CD4-positive, alpha-beta T cell (primary cell): ENCODE results near the gene NTN1. TPM values are rescaled to one million over a fixed set of nuclear protein-coding genes. Genes with fewer than 3 reads are reported as not detected.

Experiments
- ATAC-seq: fragments of 200-7000 bp; cut with Tn5 transposase; one replicate; pipeline ENCODE4 v1.10.0; 2022; ENCODE audit warnings: mild to moderate bottlenecking; ENCODE audit not compliant: poor library complexity
- CTCF ChIA-PET: fragments of 350-600 bp; sonication (Branson Sonifier 250); formaldehyde crosslinking; loops from one replicate; lab custom pipeline; 2021; ENCODE audit warnings: antibody characterized with exemption, inconsistent platforms; lab: Charles Lee
- POLR2A ChIA-PET: fragments of 350-600 bp; sonication (Branson Sonifier 250); formaldehyde crosslinking; loops from one replicate; lab custom pipeline; 2021; ENCODE audit warnings: antibody characterized with exemption, inconsistent platforms; lab: Charles Lee
- DNase-seq, 14 experiments: peaks; one replicate each; pipeline ENCODE4 v3.0.0-alpha.2; 2013 to 2020; ENCODE audit warnings: mixed read lengths in 2 of 14
- H3K27ac ChIP-seq, 2 donors: one replicate each; pipeline versions ENCODE4 v1.5.1 to v1.7.0; 2013; ENCODE audit warnings: low read length in 2 of 2, low read depth in 1 of 2, mild to moderate bottlenecking in 1 of 2
- H3K27me3 ChIP-seq, 2 experiments: 1 replicate in 1 of 2; 2 replicates in 1 of 2; pipeline versions ENCODE4 v1.6.1 to v1.7.0; 2013; ENCODE audit warnings: low read length in 2 of 2, control low read depth in 1 of 2, mild to moderate bottlenecking in 1 of 2, moderate library complexity in 1 of 2; ENCODE audit not compliant: insufficient read depth in 2 of 2, control insufficient read depth in 1 of 2
- H3K36me3 ChIP-seq: one replicate; pipeline ENCODE4 v1.6.1; 2013; ENCODE audit warnings: low read length, control low read depth; ENCODE audit not compliant: insufficient read depth
- H3K4me1 ChIP-seq: one replicate; pipeline ENCODE4 v1.6.1; 2013; ENCODE audit warnings: low read length, control low read depth; ENCODE audit not compliant: insufficient read depth
- H3K4me3 ChIP-seq: one replicate; pipeline ENCODE4 v1.5.1; 2013; ENCODE audit warnings: mild to moderate bottlenecking, low read length, moderate library complexity
- H3K9me3 ChIP-seq, 2 experiments: 1 replicate in 1 of 2; 2 replicates in 1 of 2; pipeline versions ENCODE4 v1.6.1 to v1.7.0; 2013; ENCODE audit warnings: low read length in 2 of 2, mild to moderate bottlenecking in 2 of 2, control low read depth in 1 of 2, moderate library complexity in 1 of 2; ENCODE audit not compliant: control insufficient read depth in 1 of 2, insufficient read depth in 1 of 2
- H3K27ac Mint-ChIP-seq: one replicate; pipeline ENCODE4 v1.8.0; 2020; ENCODE audit warnings: mixed read lengths
- H3K27me3 Mint-ChIP-seq: one replicate; pipeline ENCODE4 v1.8.0; 2021; ENCODE audit warnings: mixed read lengths
- H3K36me3 Mint-ChIP-seq: one replicate; pipeline ENCODE4 v1.8.0; 2021; ENCODE audit warnings: low read depth, mixed read lengths
- H3K4me1 Mint-ChIP-seq: one replicate; pipeline ENCODE4 v1.8.0; 2021; ENCODE audit warnings: low read depth, mixed read lengths
- H3K4me3 Mint-ChIP-seq: one replicate; pipeline ENCODE4 v1.8.0; 2020; ENCODE audit warnings: mild to moderate bottlenecking, mixed read lengths
- H3K9me3 Mint-ChIP-seq: one replicate; pipeline ENCODE4 v1.8.0; 2020; ENCODE audit warnings: mixed read lengths
- CTCF ChIP-seq: fragments of 200-600 bp; IDR thresholded peaks from one replicate; pipeline ENCODE4 v1.8.0; 2022; ENCODE audit warnings: antibody characterized with exemption, mild to moderate bottlenecking
- intact Hi-C, 2 experiments: fragments of 100-400 bp; cut with DNase I in 1 of 2; cut with micrococcal nuclease in 1 of 2; formaldehyde crosslinking; loops; one replicate each; pipeline versions ENCODE4 v1.15.1 to v1.9.0; 2023 to 2025; cut with DNase I, micrococcal nuclease
- total RNA-seq, 174 experiments: library from RNA in 2 of 174; stranded (reverse) in 2 of 174; gene quantifications; one replicate each; pipeline ENCODE4 v1.2.3 and lab custom pipeline; 2021 to 2026

Gene NTN1
- total RNA-seq, 2 experiments from 2014 or later: 0.08 to 0.14 TPM

GRCh38 chr17:9209347-9209746, 188.0 kb downstream of the NTN1 start:
- Histone ChIP-seq H3K36me3 (no peaks in the 10 kb centered on the region), H3K9me3 (peaks cover 0 to 8% of the 10 kb centered on the region in 2 experiments), H3K4me3 (no peak overlapping the region), H3K4me1 (no peaks in the 10 kb centered on the region), H3K27ac (no peak overlapping the region), H3K27me3 (peaks cover 0 to 2% of the 10 kb centered on the region in 2 experiments)
- DNase-seq (no peak), ATAC-seq (no peak)
- no peaks in the 10 kb centered on the region for H3K9me3 Mint-ChIP-seq
- no peak for TF ChIP-seq CTCF
- H3K27me3 Mint-ChIP-seq: no peaks in the 10 kb centered on the region
- POLR2A ChIA-PET: no interaction called here
- H3K27ac Mint-ChIP-seq: no peak overlapping the region
- CTCF ChIA-PET: no interaction called here
- intact Hi-C loops: no loop called here
- H3K4me3 Mint-ChIP-seq: no peak overlapping the region
- no peaks in the 10 kb centered on the region for H3K36me3 Mint-ChIP-seq
- peaks cover 7% of the 10 kb centered on the region for H3K4me1 Mint-ChIP-seq

- DNase-seq (no peak), ATAC-seq (no peak)
- no peaks in the 10 kb centered on the region for H3K27me3 Mint-ChIP-seq
- TF ChIP-seq CTCF: no peak
- no peaks in the 10 kb centered on the region for H3K4me1 ChIP-seq
- H3K9me3 Mint-ChIP-seq: no peaks in the 10 kb centered on the region
- H3K27ac Mint-ChIP-seq: no peak overlapping the region
- ChIA-PET CTCF (no interaction called here), POLR2A (no interaction called here)
- no peaks in the 10 kb centered on the region for H3K36me3 Mint-ChIP-seq
- H3K9me3 ChIP-seq: peaks cover under 1 to 11% of the 10 kb centered on the region in 2 experiments
- intact Hi-C loops: no loop called here
- no peak overlapping the region for H3K4me3 ChIP-seq
- H3K4me3 Mint-ChIP-seq: no peak overlapping the region
- H3K4me1 Mint-ChIP-seq: peaks cover 7% of the 10 kb centered on the region
- H3K36me3 ChIP-seq: no peaks in the 10 kb centered on the region
- H3K27ac ChIP-seq: no peak overlapping the region
- peaks cover 0 to 2% of the 10 kb centered on the region in 2 experiments for H3K27me3 ChIP-seq
These were observed 188.6 kb downstream of the NTN1 start for GRCh38 chr17:9209781-9210370.

GRCh38 chr17:9211133-9211765, 189.9 kb downstream of the NTN1 start:
- Histone ChIP-seq H3K27me3 (peaks cover 0 to 2% of the 10 kb centered on the region in 2 experiments), H3K9me3 (peaks cover 9 to 11% of the 10 kb centered on the region in 2 experiments), H3K27ac (no peak overlapping the region), H3K36me3 (no peaks in the 10 kb centered on the region), H3K4me3 (no peak overlapping the region), H3K4me1 (no peaks in the 10 kb centered on the region)
- Mint-ChIP-seq H3K36me3 (no peaks in the 10 kb centered on the region), H3K4me1 (peaks cover 7% of the 10 kb centered on the region), H3K27me3 (no peaks in the 10 kb centered on the region), H3K4me3 (no peak overlapping the region), H3K27ac (no peak overlapping the region), H3K9me3 (peaks cover 10% of the 10 kb centered on the region)
- ChIA-PET POLR2A (no interaction called here), CTCF (no interaction called here)
- DNase-seq: no peak
- no peak for TF ChIP-seq CTCF
- no peak for ATAC-seq
- intact Hi-C loops: no loop called here
